ENCODE data around the gene BANF2.
"Not testable (repeated sequence)": the region's sequence is repeated elsewhere in the genome, so short reads cannot be mapped to it uniquely, and the experiment has no call there.

BANF2 gene

DNA sequence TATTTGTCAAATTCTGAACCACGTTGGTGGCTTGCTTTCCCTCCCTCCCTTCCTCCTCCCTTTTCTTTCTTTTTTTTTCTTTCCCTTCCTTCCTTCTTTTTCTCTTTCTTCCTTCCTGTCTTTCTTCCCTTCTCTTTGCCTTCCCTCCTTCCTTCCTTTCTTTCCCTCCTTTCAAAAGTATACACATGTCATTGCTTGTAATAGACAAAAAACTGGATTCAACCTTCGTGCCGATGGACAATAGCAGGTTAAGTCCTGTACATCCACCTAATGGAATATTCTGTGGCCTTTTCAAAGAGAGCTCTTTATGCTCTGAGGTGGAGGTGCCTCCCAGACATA lies 72.2 kb downstream of the BANF2 start:
- no peak overlapping the region for H3K9ac ChIP-seq (ENCODE audit: low read depth in 1 of 2, low read length in 2 of 2)
- no peak overlapping the region for H3K4me3 ChIP-seq (ENCODE audit: low read depth in 1 of 2, low read length in 2 of 2)
- no peak overlapping the region for H3K27ac ChIP-seq (ENCODE audit: low read depth, low read length)
- H3K4me1 ChIP-seq (ENCODE audit: control insufficient read depth in 1 of 2, insufficient read depth in 2 of 2, low read length in 2 of 2): no peaks in the 10 kb centered on the region
- H3K27me3 ChIP-seq (ENCODE audit: control insufficient read depth in 1 of 2, insufficient read depth in 2 of 2, low read length in 2 of 2): no peaks in the 10 kb centered on the region
- H3K9me3 ChIP-seq (ENCODE audit: control insufficient read depth in 1 of 2, low read length in 2 of 2): no peaks in the 10 kb centered on the region
- H3K36me3 ChIP-seq (ENCODE audit: control insufficient read depth in 1 of 2, insufficient read depth in 2 of 2, low read length in 2 of 2): no peaks in the 10 kb centered on the region

DNA sequence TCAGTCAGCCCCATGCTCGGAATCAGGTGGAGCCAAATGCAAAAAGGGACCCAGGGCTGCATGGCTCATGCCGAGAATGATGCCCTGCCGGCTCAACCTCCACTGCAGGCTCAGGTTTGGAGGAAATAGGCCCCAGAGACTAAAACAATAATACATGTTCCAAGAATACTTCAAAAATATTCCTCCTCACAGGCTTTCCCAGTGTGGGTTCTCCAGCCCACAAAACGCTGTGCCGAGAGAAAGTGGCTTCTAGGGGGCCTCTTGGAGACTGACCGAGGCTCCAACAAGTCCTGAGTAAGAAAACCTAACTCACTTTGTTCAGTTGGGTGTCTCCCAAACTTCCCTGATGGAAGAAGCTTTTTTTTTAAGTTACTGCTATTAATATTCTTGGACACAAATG lies 73.9 kb downstream of the BANF2 start:
- Histone ChIP-seq H3K27ac (ENCODE audit: low read depth, low read length) (no peak overlapping the region), H3K9me3 (ENCODE audit: control insufficient read depth in 1 of 2, low read length in 2 of 2) (no peaks in the 10 kb centered on the region), H3K9ac (ENCODE audit: low read depth in 1 of 2, low read length in 2 of 2) (no peak overlapping the region), H3K36me3 (ENCODE audit: control insufficient read depth in 1 of 2, insufficient read depth in 2 of 2, low read length in 2 of 2) (no peaks in the 10 kb centered on the region), H3K4me3 (ENCODE audit: low read depth in 1 of 2, low read length in 2 of 2) (no peak overlapping the region), H3K27me3 (ENCODE audit: control insufficient read depth in 1 of 2, insufficient read depth in 2 of 2, low read length in 2 of 2) (no peaks in the 10 kb centered on the region), H3K4me1 (ENCODE audit: control insufficient read depth in 1 of 2, insufficient read depth in 2 of 2, low read length in 2 of 2) (no peaks in the 10 kb centered on the region)

DNA sequence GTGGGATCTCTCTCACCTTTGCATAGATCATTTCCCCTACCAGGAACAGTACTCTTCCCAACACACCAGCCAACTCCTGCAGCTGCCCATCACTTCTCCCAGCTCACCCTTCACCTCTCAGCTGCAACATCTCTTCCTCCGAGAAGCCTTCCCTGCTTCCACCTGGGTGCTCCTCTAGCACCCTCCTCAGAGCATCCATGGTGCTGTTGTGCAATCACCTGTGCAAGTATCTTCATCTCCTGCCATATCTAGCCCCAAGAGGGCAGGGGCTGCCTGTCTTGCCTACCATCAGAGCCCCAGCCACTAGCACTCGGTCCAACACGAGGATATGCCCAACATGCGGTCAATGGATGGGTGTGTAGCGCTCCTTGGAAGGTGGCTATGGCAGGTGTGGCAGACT lies 75.8 kb downstream of the BANF2 start:
- no peak overlapping the region for H3K27ac ChIP-seq (ENCODE audit: low read depth, low read length)
- no peaks in the 10 kb centered on the region for H3K36me3 ChIP-seq (ENCODE audit: control insufficient read depth in 1 of 2, insufficient read depth in 2 of 2, low read length in 2 of 2)
- H3K27me3 ChIP-seq (ENCODE audit: control insufficient read depth in 1 of 2, insufficient read depth in 2 of 2, low read length in 2 of 2): no peaks in the 10 kb centered on the region
- no peak overlapping the region for H3K4me3 ChIP-seq (ENCODE audit: low read depth in 1 of 2, low read length in 2 of 2)
- no peaks in the 10 kb centered on the region for H3K9me3 ChIP-seq (ENCODE audit: control insufficient read depth in 1 of 2, low read length in 2 of 2)
- no peak overlapping the region for H3K9ac ChIP-seq (ENCODE audit: low read depth in 1 of 2, low read length in 2 of 2)
- H3K4me1 ChIP-seq (ENCODE audit: control insufficient read depth in 1 of 2, insufficient read depth in 2 of 2, low read length in 2 of 2): no peaks in the 10 kb centered on the region

DNA sequence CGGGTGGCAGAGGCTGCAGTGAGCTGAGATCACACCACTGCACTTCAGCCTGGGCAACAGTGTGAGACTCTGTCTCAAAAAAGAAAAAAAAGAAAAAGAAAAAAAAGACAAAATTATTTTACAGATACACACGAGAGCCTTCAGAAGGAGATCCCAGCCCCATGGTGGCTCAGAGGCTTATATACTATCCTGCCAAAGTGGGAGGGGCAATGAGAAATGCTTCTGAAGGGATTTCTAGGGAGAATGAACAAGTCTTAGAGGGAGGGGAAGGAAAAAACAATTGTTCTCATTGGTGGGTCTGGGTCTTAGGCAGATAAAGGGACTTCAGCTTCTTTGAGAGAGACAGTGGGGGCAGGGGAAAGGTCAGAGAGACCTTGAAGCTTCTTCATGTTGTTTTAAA lies 76.8 kb downstream of the BANF2 start:
- Histone ChIP-seq H3K9ac (ENCODE audit: low read depth in 1 of 2, low read length in 2 of 2) (no peak overlapping the region), H3K27me3 (ENCODE audit: control insufficient read depth in 1 of 2, insufficient read depth in 2 of 2, low read length in 2 of 2) (no peaks in the 10 kb centered on the region), H3K9me3 (ENCODE audit: control insufficient read depth in 1 of 2, low read length in 2 of 2) (no peaks in the 10 kb centered on the region), H3K36me3 (ENCODE audit: control insufficient read depth in 1 of 2, insufficient read depth in 2 of 2, low read length in 2 of 2) (no peaks in the 10 kb centered on the region), H3K4me1 (ENCODE audit: control insufficient read depth in 1 of 2, insufficient read depth in 2 of 2, low read length in 2 of 2) (no peaks in the 10 kb centered on the region), H3K27ac (ENCODE audit: low read depth, low read length) (no peak overlapping the region), H3K4me3 (ENCODE audit: low read depth in 1 of 2, low read length in 2 of 2) (no peak overlapping the region)

DNA sequence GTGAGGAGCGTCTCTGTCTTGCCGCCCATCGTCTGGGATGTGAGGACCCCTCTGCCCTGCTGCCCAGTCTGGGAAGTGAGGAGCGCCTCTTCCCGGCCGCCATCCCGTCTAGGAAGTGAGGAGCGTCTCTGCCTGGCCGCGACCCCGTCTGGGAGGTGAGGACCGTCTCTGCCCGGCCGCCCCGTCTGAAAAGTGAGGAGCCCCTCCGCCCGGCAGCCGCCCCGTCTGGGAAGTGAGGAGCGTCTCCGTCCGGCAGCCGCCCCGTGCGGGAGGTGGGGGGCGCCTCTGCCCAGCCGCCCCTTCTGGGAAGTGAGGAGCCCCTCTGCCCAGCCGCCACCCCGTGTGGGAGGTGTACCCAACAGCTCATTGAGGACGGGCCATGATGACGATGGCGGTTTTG lies 79.2 kb downstream of the BANF2 start:
- H3K36me3 ChIP-seq (ENCODE audit: control insufficient read depth in 1 of 2, insufficient read depth in 2 of 2, low read length in 2 of 2); H3K9me3 ChIP-seq (ENCODE audit: control insufficient read depth in 1 of 2, low read length in 2 of 2); H3K4me3 ChIP-seq (ENCODE audit: low read depth in 1 of 2, low read length in 2 of 2); H3K4me1 ChIP-seq (ENCODE audit: control insufficient read depth in 1 of 2, insufficient read depth in 2 of 2, low read length in 2 of 2); H3K27me3 ChIP-seq (ENCODE audit: control insufficient read depth in 1 of 2, insufficient read depth in 2 of 2, low read length in 2 of 2); H3K27ac ChIP-seq (ENCODE audit: low read depth, low read length); H3K9ac ChIP-seq (ENCODE audit: low read depth in 1 of 2, low read length in 2 of 2): not testable (repeated sequence)

DNA sequence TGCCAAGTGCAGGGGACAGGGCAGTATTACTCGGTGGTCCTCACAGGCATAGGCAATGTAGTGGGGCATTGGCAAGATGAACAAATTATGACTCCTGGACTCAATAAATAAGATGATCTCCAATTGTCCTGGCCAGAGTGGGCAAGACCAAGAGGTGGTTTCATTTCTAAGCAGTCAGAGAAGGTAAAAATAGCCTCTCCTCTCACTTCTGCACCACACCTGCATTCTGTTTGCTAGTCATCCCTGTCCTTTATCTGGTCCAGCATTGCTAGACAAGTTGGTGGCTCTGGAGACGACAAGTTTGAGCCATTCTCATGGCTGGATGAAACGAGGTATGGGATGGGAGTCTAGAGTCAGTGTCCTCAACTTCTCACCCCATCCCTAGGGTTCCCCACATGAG lies 83.0 kb downstream of the BANF2 start:
- no peaks in the 10 kb centered on the region for H3K9me3 ChIP-seq (ENCODE audit: control insufficient read depth in 1 of 2, low read length in 2 of 2)
- H3K4me3 ChIP-seq (ENCODE audit: low read depth in 1 of 2, low read length in 2 of 2): no peak overlapping the region
- no peaks in the 10 kb centered on the region for H3K27me3 ChIP-seq (ENCODE audit: control insufficient read depth in 1 of 2, insufficient read depth in 2 of 2, low read length in 2 of 2)
- no peak overlapping the region for H3K9ac ChIP-seq (ENCODE audit: low read depth in 1 of 2, low read length in 2 of 2)
- no peaks in the 10 kb centered on the region for H3K36me3 ChIP-seq (ENCODE audit: control insufficient read depth in 1 of 2, insufficient read depth in 2 of 2, low read length in 2 of 2)
- no peak overlapping the region for H3K27ac ChIP-seq (ENCODE audit: low read depth, low read length)
- H3K4me1 ChIP-seq (ENCODE audit: control insufficient read depth in 1 of 2, insufficient read depth in 2 of 2, low read length in 2 of 2): no peaks in the 10 kb centered on the region

DNA sequence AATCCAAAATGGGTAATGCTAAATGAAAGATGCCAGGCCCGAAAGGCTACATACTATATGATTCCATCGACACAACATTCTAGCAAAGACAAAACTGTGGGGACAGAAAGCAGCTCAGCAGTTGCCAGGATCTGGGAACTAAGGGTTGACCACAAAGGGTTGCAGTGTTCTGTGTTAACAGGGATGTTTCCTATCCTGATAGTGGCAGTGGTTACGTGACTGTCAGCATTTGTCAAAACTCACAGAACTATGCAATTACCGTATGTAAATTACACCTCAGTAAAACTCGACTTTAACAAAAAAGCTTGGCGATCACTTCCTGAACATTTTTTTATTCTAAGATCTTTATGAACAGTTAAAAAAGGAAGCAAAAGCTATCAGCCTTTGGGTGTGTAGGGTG lies 83.9 kb downstream of the BANF2 start:
- H3K9me3 ChIP-seq (ENCODE audit: control insufficient read depth in 1 of 2, low read length in 2 of 2): no peaks in the 10 kb centered on the region
- no peaks in the 10 kb centered on the region for H3K4me1 ChIP-seq (ENCODE audit: control insufficient read depth in 1 of 2, insufficient read depth in 2 of 2, low read length in 2 of 2)
- no peaks in the 10 kb centered on the region for H3K36me3 ChIP-seq (ENCODE audit: control insufficient read depth in 1 of 2, insufficient read depth in 2 of 2, low read length in 2 of 2)
- H3K27me3 ChIP-seq (ENCODE audit: control insufficient read depth in 1 of 2, insufficient read depth in 2 of 2, low read length in 2 of 2): no peaks in the 10 kb centered on the region
- no peak overlapping the region for H3K4me3 ChIP-seq (ENCODE audit: low read depth in 1 of 2, low read length in 2 of 2)
- H3K9ac ChIP-seq (ENCODE audit: low read depth in 1 of 2, low read length in 2 of 2): no peak overlapping the region
- no peak overlapping the region for H3K27ac ChIP-seq (ENCODE audit: low read depth, low read length)

DNA sequence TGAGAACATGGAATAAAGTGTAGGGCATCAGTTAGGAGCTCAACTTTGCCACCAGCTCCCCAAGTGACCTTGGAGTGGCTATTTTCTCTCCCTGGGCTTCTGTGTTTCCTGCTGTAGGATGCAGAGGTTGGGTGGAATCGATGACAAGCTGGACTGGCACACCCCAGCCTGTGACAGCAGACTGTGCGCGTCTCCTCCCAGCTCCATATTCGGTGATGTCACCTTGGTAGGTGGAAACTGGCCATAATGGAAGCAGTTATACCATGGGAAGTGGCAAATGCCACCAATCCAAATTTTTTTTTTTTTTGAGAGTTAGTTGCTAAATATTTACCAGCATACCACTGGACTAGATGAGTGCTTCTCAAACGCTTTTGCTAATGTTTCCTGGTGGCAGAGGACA lies 85.2 kb downstream of the BANF2 start:
- Histone ChIP-seq H3K4me3 (ENCODE audit: low read depth in 1 of 2, low read length in 2 of 2) (no peak overlapping the region), H3K27me3 (ENCODE audit: control insufficient read depth in 1 of 2, insufficient read depth in 2 of 2, low read length in 2 of 2) (no peaks in the 10 kb centered on the region), H3K4me1 (ENCODE audit: control insufficient read depth in 1 of 2, insufficient read depth in 2 of 2, low read length in 2 of 2) (no peaks in the 10 kb centered on the region), H3K9ac (ENCODE audit: low read depth in 1 of 2, low read length in 2 of 2) (no peak overlapping the region), H3K27ac (ENCODE audit: low read depth, low read length) (no peak overlapping the region), H3K9me3 (ENCODE audit: control insufficient read depth in 1 of 2, low read length in 2 of 2) (no peaks in the 10 kb centered on the region), H3K36me3 (ENCODE audit: control insufficient read depth in 1 of 2, insufficient read depth in 2 of 2, low read length in 2 of 2) (no peaks in the 10 kb centered on the region)

Data from duodenal mucosa (tissue), 2 donors.